SKM-1 (cell line): ENCODE results near the gene HDHD2.

ENCODE experiments used
- DNase-seq: peaks from one replicate; lab custom pipeline; 2025; ENCODE audit not compliant: unreplicated experiment; lab: John Stamatoyannopoulos, UW

The HDHD2 gene

DNA sequence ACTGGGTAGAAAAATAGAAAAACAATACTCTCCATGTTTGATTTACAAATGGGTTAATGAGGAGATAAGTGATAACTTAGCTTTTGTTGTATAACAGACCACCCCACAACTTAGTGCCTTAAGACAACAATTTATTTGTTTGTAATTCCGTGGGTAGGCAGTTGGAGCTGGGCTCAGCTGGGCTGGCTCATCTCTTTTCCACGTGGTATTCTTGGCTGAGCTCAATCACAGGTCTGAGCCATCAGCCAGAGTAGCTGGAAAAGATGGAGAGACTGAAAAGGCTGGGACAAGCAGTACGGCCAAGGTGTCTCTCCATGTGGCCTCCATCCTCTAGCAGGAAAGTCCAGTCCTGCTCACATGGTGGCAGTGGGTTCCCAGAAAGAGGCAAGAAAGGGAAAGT, 82.7 kb downstream of the HDHD2 start:
- DNase-seq = no peak

- no peak for DNase-seq
These were observed 87.2 kb downstream of the HDHD2 start for GRCh38 chr18:47063096-47063495.

DNA sequence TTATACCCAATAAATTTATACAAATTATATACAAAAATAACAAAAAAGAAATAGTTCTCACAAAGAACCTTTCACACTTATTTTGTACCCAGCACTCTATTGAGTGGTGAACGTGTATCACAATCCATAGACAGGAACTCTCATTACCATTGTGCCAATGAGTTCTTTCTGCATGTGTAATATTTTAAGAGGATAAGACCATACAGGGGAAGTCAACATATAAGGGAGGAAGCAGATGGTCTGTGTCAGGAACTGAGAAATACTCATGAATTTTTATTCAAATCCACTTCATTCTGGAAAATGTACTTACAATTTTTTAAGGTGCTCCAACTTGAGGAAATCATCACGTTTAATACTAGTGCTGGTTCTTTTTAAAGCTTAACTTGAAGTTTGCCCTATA, 87.8 kb downstream of the HDHD2 start:
- DNase-seq = no peak
